H1 (cell line): Measurements from ENCODE around the gene RBM46. TPM values are rescaled to one million over a fixed set of nuclear protein-coding genes. Genes with fewer than 3 reads are reported as not detected.

Experiments
- CTCF ChIP-seq, 3 experiments: IDR thresholded peaks; 1 replicate in 2 of 3; 2 replicates in 1 of 3; pipeline versions ENCODE4 v1.5.1 to v1.6.1; 2011; ENCODE audit warnings: low read length in 3 of 3, mild to moderate bottlenecking in 3 of 3, inconsistent platforms in 2 of 3, low read depth in 1 of 3, moderate library complexity in 1 of 3; ENCODE audit not compliant: insufficient read depth in 1 of 3; ENCODE audit errors: control extremely low read depth in 1 of 3
- SIN3A ChIP-seq, 2 experiments: IDR thresholded peaks in 1 of 2; conservative IDR thresholded peaks in 1 of 2; 2 replicates each; pipeline ENCODE4 v1.6.1; 2011 to 2012; ENCODE audit warnings: low read length in 2 of 2, improper control_type of control experiment in 1 of 2, low read depth in 1 of 2, mild to moderate bottlenecking in 1 of 2
- polyA plus RNA-seq, 7 experiments: library from polyadenylated mRNA; depleted of rRNA in 3 of 7; stranded (reverse) in 5 of 7; unstranded in 2 of 7; fragments of >200 nt in 5 of 7; fragments of 200-250 nt in 2 of 7; gene quantifications; 1 replicate in 5 of 7; 2 replicates in 1 of 7; 4 replicates in 1 of 7; pipeline versions ENCODE4 v1.2.1 to v1.2.3, GENCODE V29; 2011 to 2013; ENCODE audit warnings: missing spikeins in 2 of 7, mixed read lengths in 2 of 7
- total RNA-seq: library from RNA; stranded (reverse); fragmentation: NEBNext Ultra II Directional; extraction: Animal tissue kit (Norgen Biotek cat#: 25700); gene quantifications from 2 replicates; pipeline ENCODE4 v1.2.1, GENCODE V29; 2021

The RBM46 gene
- total and polyA plus RNA-seq, 2 of the 8 experiments (the other 6 are each of a cell fraction or from before 2014, with no cell fraction given), result 0.12 to 0.54 TPM

- TF ChIP-seq CTCF (IDR thresholded peaks at IDR 0.05; ENCODE audit: control extremely low read depth in 1 of 3, insufficient read depth in 1 of 3, low read depth in 1 of 3, low read length in 3 of 3) (no peak), SIN3A (conservative IDR thresholded peaks at IDR 0.05 in 1 of 2, IDR thresholded peaks at IDR 0.05 in 1 of 2; ENCODE audit: low read depth in 1 of 2, low read length in 2 of 2) (no peak)
- TF ChIP-seq, all 59 proteins: peak for 0
These were observed 55.4 kb downstream of the RBM46 start (continued) for GRCh38 chr4:154836513-154836912.
